ENCODE measurements around the gene SLC13A4.
A peak's percentile ranks its signal among the peaks of the same experiment; 100 is the strongest.
"Not testable (repeated sequence)": the region's sequence is repeated elsewhere in the genome, so short reads cannot be mapped to it uniquely, and the experiment has no call there.

SLC13A4 gene

DNA sequence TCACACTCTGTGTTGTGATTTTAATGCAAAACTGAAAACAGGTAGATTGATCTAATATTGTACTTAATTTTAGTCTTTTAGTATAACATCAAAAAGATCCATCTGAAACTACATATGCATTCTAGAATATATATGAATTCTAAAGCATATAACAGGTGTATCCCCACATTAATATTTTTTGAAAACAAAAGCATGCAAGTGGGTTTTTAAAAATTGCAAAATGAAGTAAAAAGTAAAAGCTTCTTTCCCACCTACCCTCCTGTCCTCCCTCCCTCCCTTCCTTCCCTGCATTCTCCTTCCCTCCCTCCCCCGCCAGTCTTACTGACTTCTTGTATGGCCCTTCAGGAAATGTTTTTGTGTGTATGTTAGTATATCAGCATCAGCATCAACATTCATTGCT is 80.2 kb downstream of the SLC13A4 start:
- no peak for TF ChIP-seq CTCF (IDR thresholded peaks at IDR 0.05; ENCODE audit: insufficient read depth, low read depth, low read length, missing control alignments)
- DNase-seq (ENCODE audit: low read depth), result no peak
- no peak overlapping the region for H3K4me3 ChIP-seq (ENCODE audit: low read depth, low read length)

DNA sequence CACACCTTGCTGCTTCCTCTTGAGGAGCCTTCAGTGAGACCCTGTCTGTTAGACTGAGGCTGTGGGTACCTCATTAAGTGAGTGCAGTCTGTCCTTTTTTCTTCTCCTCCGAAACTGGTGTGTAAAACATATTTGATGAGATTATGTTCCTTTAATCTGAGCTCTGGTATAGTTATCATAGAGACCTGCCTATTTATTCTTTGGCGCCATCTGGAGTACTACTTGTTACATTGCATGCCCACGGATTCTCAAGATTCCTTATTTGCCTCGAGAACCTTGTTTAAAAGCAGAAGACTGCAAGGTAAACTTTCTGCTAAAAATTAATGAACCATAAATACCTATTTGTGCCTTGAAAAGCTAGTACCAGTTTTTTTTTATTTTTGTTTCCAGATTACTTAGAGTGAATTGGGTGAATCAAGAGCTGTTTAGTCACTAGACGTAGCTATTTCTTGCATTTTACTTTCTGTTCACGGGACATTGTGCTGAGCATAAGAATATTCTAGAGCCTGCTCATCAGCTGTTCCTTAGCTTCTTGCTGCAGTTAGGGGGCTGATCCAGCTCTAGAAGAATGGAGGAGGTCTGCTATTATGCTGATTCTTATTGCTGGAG is 82.6 kb downstream of the SLC13A4 start:
- DNase-seq (ENCODE audit: low read depth), result peak; percentile 47
- TF ChIP-seq CTCF (IDR thresholded peaks at IDR 0.05; ENCODE audit: insufficient read depth, low read depth, low read length, missing control alignments), result peak; percentile 53
- no peak overlapping the region for H3K4me3 ChIP-seq (ENCODE audit: low read depth, low read length)

GRCh38 chr7:135644729-135645128 is 83.3 kb downstream of the SLC13A4 start:
- H3K4me3 ChIP-seq (ENCODE audit: low read depth, low read length), result no peak overlapping the region
- no peak for DNase-seq (ENCODE audit: low read depth)
- TF ChIP-seq CTCF (IDR thresholded peaks at IDR 0.05; ENCODE audit: insufficient read depth, low read depth, low read length, missing control alignments), result no peak

GRCh38 chr7:135644154-135644553 is 83.8 kb downstream of the SLC13A4 start:
- no peak for DNase-seq (ENCODE audit: low read depth)
- no peak for TF ChIP-seq CTCF (IDR thresholded peaks at IDR 0.05; ENCODE audit: insufficient read depth, low read depth, low read length, missing control alignments)
- H3K4me3 ChIP-seq (ENCODE audit: low read depth, low read length), result no peak overlapping the region

DNA sequence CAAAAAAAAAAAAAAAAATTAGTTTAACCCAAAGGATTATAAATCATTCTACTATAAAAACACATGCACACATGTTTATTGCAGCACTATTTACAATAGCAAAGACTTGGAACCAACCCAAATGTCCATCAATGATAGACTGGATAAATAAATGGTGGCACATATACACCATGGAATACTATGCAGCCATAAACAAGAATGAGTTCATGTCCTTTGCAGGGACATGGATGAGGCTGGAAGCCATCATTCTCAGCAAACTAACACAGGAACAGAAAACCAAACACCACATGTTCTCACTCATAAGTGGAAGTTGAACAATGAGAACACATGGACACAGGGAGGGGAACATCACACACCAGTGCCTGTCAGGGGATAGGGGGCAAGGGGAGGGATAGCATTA is 88.3 kb downstream of the SLC13A4 start:
- not testable (repeated sequence) for H3K4me3 ChIP-seq (ENCODE audit: low read depth, low read length); DNase-seq (ENCODE audit: low read depth)

- no peak for TF ChIP-seq CTCF (IDR thresholded peaks at IDR 0.05; ENCODE audit: insufficient read depth, low read depth, low read length, missing control alignments)
- no peak for DNase-seq (ENCODE audit: low read depth)
- H3K4me3 ChIP-seq (ENCODE audit: low read depth, low read length), result no peak overlapping the region
These were observed 93.7 kb downstream of the SLC13A4 start for GRCh38 chr7:135634191-135634878.
